AG09309 (cell line): ENCODE results near the gene CMIP.

Experiments
- DNase-seq: peaks from one replicate; pipeline ENCODE4 v3.0.0-alpha.2; 2010; ENCODE audit warnings: low read depth
- H3K4me3 ChIP-seq: 2 replicates; pipeline ENCODE4 v1.5.1; 2011; ENCODE audit warnings: mild to moderate bottlenecking, low read depth, low read length, moderate library complexity; ENCODE audit not compliant: control insufficient read depth
- CTCF ChIP-seq: IDR thresholded peaks from 2 replicates; pipeline ENCODE4 v1.5.1; 2011; ENCODE audit warnings: mild to moderate bottlenecking, low read depth, low read length, inconsistent platforms; ENCODE audit not compliant: insufficient read depth, control insufficient read depth; ENCODE audit errors: missing control alignments

CMIP gene

GRCh38 chr16:81666113-81666512 is 221.5 kb downstream of the CMIP start:
- no peak for TF ChIP-seq CTCF
- H3K4me3 ChIP-seq, result no peak overlapping the region
- no peak for DNase-seq

- no peak overlapping the region for H3K4me3 ChIP-seq
- no peak for DNase-seq
- no peak for TF ChIP-seq CTCF
These were observed 223.9 kb downstream of the CMIP start for GRCh38 chr16:81668243-81669097.

GRCh38 chr16:81669473-81670350 is 225.1 kb downstream of the CMIP start:
- H3K4me3 ChIP-seq, result no peak overlapping the region
- no peak for TF ChIP-seq CTCF
- no peak for DNase-seq

GRCh38 chr16:81671738-81672597 is 227.4 kb downstream of the CMIP start:
- TF ChIP-seq CTCF, result no peak
- no peak overlapping the region for H3K4me3 ChIP-seq
- DNase-seq, result no peak

GRCh38 chr16:81673432-81673831 is 228.8 kb downstream of the CMIP start:
- DNase-seq, result no peak
- H3K4me3 ChIP-seq, result no peak overlapping the region
- no peak for TF ChIP-seq CTCF

GRCh38 chr16:81675662-81676061 is 231.1 kb downstream of the CMIP start:
- no peak overlapping the region for H3K4me3 ChIP-seq
- TF ChIP-seq CTCF, result no peak
- DNase-seq, result no peak
